HG03135 (cell line): ENCODE measurements around the gene COBL.

ENCODE experiments used
- ATAC-seq: cut with Tn5 transposase; IDR thresholded peaks from one replicate; pipeline ENCODE4 v1.9.1; 2021; ENCODE audit warnings: mild to moderate bottlenecking, moderate library complexity; ENCODE audit not compliant: unreplicated experiment

The COBL gene, protein sequence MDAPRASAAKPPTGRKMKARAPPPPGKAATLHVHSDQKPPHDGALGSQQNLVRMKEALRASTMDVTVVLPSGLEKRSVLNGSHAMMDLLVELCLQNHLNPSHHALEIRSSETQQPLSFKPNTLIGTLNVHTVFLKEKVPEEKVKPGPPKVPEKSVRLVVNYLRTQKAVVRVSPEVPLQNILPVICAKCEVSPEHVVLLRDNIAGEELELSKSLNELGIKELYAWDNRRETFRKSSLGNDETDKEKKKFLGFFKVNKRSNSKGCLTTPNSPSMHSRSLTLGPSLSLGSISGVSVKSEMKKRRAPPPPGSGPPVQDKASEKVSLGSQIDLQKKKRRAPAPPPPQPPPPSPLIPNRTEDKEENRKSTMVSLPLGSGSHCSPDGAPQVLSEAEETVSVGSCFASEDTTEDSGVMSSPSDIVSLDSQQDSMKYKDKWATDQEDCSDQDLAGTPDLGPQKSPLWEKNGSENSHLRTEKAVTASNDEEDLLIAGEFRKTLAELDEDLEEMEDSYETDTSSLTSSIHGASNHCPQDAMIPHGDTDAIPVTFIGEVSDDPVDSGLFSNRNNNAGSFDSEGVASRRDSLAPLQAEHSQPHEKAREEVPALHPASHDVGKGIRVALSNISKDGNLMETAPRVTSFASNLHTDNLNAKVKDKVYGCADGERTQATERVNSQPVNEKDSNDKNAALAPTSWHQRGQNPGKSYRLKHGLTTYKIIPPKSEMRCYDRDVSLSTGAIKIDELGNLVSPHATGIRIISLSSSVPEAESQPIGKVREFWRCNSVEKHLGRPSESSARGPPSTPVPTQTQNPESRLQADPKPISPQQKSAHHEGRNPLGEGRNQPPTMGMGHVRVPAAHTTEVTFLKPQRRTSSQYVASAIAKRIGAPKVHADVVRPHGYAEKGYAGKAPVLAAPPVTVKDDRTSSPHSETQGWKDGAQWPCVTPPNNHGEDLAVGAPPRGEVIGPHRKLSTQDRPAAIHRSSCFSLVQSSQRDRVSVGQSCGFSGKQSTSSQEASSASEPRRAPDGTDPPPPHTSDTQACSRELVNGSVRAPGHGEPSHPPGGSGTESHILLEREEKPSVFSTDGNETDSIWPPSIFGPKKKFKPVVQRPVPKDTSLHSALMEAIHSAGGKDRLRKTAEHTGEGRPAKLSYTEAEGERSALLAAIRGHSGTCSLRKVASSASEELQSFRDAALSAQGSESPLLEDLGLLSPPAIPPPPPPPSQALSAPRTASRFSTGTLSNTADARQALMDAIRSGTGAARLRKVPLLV

DNA sequence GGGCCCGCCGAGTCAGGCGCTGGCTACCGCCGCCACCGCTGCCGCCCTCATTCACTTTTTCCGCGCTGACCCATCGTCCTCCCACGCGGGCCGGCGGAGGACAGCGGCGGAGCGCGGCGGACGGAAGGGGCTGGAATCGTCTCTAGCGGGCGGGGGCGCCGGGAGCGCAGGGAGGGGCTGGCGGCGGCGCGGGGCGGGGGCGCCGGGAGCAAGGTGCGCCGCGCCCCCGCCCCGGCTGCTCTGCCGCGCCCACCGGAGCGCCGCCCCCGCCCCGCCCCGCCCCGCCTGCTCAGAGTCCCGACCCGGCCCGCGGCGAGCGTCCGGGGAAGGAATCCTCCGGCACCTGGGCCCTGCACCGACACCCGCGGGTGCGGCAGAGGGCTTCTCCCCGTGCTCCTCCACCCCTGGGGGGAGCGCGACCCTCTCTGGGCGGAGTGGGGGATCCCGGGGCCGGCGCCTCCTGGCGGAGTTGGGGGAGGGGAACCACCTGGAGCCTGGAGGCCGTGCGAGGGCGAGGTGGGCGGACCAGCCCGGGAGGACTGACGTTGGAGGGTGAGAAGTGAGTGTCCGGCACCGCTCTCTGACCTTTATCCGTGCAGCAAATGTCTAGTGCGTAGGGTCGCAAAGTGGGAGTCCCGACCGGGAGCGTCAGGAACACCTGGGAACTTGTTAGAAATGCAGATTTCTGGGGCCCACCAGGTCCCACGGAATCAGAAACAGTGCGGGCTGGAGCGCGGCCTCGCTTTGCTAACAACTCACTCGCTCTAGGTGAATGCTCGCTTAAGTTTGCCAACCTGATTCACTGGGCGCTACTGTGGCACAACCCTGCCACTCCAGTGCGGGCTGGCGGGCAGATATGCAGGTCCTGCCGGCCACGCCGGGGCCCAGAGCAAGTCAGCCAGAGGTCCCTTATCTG, at the start of gene COBL:
COBL (minus strand) TSS at position 144 of the 916 bp plus-strand sequence. CDS start 176 bp downstream, outside the sequence.
- ATAC-seq, result no peak

GRCh38 chr7:51366172-51366728, 49.6 kb upstream of the COBL start:
- ATAC-seq, result no peak

GRCh38 chr7:51357821-51358220, 41.2 kb upstream of the COBL start:
- ATAC-seq, result no peak

GRCh38 chr7:51356849-51357516, 40.4 kb upstream of the COBL start:
- ATAC-seq, result no peak

DNA sequence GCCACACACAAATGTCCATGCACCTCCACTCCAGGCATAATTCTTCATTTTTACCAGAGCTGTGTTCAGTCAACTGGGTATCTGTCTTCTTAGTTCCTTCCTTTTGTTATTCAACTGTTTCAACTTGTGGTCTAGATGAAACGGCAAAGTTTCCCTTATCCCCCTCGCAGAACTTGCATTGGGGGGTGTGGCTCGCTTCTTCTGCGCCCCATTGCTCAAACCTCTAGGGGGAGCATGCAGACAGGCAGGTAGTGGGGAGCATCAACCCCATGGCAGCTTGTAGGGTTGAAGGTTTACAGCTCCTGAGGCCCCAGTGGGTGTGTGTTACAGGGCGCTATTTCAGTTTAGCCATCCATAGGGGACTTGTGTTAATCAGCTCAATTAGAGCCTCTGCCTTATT, 38.3 kb upstream of the COBL start:
- no peak for ATAC-seq

GRCh38 chr7:51354434-51354833, 37.8 kb upstream of the COBL start:
- ATAC-seq, result no peak

GRCh38 chr7:51352174-51353100, 35.8 kb upstream of the COBL start:
- ATAC-seq, result no peak

DNA sequence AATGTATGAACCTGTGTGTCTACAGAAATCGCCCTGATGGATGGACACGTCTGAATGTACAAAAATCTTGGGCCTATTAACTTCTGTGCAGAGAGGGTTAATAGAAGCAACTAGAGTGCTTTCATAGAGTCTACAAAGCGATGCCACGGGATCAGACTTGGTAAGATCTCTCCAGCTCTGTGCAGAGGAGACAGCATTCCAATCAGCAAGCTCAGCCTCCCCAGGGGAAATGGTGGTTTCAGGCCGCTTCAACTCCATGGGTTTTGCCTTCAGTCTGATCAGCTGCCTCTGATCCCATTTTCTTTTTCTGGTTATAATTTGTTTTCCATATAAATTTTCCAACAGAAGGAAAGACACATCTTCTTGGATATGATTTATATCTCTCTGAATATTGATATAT, 35.1 kb upstream of the COBL start:
- ATAC-seq, result no peak

DNA sequence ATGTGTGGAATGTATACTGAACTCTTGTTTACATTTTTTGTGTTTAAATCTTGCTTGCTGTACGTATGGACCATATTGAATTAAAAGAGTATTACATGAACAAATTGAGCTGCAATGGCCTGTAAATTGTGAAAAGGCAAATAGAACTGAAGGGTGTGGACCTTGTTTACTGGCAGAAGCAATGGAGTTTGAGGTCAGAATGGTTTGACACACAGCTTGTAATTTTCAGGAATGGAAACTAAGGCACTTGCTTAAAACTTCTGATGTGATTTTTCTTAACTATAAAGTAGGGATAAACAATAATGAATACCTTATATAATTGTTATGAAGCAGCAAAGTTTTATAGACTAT, 33.9 kb upstream of the COBL start:
- no peak for ATAC-seq

DNA sequence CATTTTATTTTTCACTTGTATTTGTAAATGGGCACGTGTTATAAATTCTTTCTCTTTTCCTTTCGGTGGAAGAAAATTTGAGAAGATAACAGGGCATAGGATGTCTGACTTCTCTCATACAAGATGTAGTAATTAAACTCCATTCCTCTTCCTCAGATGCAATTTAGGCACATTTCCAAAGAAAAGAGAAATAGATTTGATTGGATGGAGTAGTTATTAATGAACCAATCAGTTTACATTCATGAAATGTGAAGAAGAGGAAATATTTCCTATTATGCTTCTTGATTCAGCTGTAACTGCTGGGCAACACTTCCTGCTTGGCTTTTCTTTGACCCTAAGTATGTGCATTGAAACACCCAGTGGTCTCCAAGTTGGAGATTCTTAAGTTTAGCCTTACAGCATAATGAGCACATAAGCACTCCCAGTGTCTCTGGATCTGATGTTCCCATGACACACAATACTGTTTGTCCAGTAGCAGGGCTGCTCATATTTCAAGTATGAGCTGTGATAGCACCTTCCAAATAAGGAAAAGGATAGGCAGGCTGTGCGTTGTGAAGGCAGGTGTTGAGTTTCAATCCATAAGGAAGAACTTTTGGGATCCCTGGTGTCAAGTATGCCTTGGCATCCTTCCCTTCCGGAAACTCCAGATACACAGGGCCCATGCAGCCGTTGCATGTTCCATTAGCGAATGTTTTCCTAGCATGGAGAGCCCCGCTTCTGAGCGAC, 33.4 kb upstream of the COBL start:
- ATAC-seq, result no peak

DNA sequence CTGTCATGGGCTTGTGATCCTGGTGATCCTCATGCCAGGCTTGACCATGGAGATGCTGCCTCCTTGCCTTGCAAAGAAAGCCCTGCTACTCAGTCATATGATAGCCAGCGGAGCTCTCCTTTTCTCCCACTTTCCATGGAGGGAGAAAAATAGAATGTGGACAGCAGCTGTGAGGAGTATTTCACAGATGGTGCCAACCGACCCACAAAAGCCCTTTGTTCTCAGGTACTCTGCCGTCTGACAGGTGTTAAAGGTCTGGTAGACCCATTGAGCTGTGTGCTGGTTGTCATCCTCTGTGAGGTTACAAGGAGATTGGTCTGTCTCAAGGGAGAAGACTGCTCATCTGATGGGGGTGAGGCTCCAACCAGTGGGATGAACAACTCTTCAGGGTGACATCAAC, 29.5 kb upstream of the COBL start:
- no peak for ATAC-seq

DNA sequence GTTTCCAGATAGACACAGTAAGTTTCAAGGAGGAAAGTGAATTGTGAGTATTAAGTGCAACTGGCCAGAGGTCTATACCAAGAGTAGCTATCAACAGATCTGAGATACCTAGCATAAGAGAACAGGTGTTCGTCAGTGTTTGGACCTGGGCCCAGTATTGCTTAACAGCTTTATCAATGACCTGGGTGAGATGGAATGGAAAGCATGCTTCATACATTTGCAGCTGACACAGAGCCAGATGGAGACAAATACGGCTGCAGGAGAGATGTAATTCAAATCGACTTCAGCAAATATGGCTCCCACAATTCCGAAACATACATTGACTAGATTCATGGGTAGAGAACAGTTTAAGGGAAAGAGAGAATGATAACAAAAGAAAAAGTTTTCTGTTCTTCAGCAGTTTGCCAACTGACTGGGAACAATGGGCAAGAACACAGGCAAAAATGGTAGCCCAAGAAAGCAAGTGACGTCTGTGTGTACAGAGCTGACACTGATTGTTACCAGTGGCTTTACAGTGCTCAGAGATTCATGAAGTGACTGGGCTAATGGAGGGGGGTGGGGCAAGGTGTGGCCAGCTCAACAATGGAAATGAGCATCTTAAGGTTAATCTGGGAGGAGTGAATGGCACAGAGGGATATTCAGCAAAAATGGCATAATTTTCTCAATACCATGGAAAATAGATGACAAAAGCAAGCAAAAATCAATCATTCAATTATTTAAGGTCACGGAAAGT, 28.0 kb upstream of the COBL start:
- ATAC-seq, result no peak

DNA sequence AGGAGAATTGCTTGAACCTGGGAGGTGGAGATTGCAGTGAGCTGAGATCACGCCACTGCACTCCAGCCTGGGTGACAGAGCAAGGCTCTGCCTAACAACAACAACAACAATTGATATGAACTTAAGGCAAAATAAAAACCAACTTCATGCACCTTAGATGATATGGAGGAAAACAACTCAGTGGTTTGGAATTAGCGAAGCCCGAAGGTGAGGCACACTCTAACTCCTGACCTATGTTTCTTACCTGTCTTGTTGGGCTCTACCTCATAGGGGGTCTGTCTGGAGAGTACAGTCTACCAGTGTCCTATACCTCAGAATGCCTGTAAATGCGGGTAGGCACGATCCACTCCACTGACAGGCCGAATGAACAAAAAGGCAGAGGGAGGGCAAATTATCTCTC, 24.3 kb upstream of the COBL start:
- no peak for ATAC-seq

DNA sequence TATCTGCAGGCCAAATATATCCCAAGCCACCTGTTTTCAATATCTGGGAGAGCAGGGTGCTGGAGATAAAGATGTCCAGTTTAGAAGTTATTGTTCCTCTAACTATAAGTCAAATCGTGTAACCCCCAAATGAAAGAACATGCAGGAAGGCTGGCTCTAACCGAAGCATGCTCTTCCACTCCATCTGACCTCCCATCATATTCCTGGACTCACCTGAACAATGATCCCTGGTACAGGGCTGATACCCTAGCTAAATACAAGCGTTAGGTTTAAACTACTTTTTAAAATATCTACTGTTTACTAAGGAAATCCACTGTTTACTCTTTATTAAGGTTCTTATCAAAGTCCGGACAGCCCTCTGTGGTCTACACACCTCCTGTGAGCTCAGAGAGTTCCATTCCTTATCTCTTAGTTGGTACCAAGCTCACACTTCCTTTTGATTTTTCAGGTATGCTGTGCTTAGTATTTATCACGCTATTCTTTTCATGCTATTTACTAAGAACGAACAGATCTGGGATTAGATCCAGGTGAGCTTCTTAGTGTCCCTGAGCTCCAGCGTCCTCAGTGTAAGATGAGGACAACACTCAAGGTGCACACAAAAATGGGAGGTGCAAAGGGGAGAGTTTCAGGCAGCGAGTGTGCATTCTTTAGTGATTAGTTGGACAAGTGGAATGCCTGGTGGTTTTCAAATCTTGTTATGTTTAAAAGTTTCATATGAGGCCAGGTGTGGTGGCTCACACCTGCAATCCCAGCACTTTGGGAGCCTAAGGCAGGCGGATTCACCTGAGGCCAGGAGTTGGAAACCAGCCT, 23.6 kb upstream of the COBL start:
- no peak for ATAC-seq

DNA sequence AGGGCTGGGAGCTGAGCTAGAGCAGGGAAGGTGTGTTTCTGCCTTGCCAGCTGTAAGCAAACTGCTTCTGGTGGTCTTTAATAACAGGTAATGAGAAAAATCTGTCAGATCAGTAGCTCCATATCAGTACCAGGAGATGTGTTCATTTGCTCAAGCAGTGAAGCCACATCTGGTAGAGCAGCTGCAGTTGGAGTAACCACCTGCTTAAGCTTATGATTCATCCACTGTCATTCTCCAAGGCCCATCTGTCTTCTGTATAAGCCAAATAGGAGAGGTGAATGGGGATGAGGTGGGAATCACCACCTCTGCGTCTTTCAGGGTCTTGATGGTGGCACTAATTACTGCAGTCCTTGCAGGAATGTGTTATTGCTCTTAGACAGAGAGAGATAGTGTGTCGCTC, 18.4 kb upstream of the COBL start:
- no peak for ATAC-seq

- no peak for ATAC-seq
These were observed 13.2 kb upstream of the COBL start for GRCh38 chr7:51329696-51330263.
